ENCODE results near the gene CNGA3.

Gene CNGA3

DNA sequence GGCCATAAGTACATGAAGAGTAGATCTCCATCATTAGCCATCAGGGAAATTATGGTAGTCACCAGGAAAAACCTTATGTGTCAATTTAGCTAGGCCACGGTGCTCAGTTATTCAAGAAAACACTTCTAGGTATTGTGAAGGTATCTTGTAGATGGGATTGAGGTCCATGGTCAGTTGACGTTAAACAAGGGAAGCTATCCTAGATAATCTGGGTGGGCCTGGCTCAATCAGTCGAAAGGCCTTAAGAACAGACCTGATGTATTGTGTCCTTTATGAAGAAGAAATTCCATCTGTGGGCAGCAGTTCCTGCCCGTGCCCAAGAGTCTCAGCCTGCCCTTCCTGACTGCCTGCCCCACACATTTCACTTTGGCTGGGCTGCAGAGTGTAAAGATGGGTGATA, 16.7 kb upstream of the CNGA3 start:
- no peak for DNase-seq

DNA sequence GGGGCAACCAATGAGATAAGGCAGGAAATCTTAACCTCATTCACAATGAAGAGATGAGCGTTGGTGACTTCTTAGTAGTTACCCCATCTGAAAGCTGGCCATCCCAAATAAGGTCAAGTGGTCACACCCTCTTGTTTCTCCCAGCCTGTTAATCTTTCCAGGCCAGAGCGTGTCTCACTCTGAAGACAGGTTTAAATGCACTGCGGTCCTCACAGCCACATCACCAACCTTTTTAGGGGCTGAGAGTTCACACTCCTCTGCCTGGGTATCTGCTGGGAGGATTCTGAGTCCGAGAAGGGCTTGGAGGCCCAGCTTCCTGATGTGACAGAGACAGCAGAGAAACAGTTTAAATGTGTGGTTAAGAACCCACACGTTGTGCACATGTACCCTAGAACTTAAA, 13.3 kb upstream of the CNGA3 start:
- DNase-seq = no peak

DNA sequence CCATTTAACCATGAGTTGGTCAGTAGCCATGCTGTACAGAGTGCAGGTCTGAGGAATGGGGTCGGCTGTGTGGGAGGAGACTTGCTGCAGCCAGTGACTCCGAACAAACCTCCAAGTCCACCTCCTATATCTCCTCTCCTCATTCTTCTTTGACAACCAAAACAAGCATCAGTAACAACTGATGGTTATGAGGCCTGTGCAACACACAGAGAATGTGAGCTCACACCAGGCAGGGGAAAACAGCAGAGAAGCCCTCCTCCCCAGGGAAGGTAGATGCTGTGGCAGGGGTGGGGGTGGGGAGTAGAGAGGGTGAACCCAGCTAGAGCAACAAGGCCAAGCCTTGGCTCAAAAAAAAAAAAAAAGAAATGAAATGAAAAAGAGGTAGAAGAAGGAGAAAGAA, 12.3 kb upstream of the CNGA3 start:
- DNase-seq = no peak

DNA sequence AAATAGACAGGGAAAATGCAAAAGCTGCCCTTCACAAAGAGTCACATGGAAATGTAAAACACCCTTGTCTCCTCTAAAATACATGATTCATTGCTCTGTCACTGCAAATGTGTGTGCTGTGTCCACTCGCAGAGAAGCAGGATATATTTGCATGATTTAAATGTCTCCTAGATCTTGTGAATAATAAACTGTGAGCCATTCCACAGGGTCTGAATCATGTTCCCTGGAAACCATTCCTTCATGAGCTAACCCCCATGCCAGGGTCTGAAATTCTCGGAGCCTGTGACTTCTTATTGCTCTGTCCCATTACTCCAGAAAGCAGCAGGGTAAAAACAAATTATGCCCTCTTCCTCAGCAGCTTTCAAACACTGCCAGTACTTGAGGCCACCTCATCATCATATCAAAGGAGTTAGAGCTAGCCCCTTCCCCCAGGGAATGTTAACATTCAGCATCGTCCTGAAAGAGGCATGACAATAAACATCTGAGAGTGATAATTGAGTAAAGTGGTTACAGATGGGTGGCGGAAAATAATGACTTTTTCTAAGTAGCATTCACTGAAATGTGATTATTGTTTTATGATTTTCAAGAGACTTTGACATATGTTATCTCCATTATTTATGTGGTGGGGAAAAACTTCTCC, 11.7 kb upstream of the CNGA3 start:
- no peak for DNase-seq

DNA sequence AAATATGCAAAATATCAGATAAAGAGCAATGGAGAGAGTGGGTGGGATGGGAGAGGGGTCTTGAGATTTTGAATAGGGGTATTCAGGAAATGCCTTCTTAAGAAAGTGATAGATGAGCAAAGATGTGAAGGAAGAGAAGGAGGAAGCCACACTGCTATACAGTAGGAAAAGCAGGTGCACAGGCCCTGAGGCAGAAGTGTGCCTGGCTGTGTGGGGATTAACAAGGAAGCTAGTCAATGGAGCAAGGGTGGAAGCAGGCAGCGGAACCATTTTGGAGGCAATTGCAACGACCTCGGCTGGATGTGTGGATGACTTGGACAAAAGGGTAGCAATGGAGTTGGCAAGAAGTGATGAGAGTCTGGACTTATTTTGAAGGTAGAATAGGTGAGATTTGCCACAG, 11.0 kb upstream of the CNGA3 start:
- DNase-seq = no peak

DNA sequence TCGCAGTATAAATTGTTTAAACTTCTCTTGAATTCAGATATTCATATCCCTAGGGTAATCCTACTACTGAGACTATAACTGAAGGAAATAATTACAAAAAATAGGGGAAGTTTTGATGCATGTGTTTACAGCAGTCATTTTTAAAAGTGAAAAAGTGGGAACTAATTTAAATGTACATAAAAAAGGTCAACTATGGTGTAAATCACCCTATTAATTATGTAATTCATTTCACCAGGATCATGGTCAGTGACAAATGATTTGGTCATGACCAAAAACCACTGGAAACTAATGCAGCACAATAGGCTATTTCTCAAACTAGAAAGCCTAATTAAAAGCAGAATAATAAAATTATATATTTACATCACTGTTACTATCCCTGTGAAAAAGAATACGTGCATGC, 5.0 kb upstream of the CNGA3 start:
- no peak for DNase-seq

DNA sequence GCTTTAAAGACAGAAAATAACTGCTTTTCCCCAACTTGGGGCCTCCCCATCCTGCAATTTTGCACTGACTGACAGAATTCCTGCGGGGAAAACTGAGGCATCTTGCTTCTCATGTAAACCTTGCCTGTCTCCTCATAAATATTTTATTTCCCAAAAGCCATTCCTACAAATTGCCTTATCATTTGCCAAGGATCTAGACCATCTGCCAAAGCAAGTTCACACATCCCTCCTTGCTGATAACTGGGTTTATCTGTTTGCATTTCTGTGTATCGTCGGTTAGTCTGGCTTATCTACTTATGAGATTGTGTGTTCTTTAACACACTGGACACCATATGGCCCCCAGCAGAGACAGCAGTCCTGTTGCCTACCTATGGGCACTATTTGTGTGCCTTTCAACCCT, 3.0 kb upstream of the CNGA3 start:
- DNase-seq = no peak

DNA sequence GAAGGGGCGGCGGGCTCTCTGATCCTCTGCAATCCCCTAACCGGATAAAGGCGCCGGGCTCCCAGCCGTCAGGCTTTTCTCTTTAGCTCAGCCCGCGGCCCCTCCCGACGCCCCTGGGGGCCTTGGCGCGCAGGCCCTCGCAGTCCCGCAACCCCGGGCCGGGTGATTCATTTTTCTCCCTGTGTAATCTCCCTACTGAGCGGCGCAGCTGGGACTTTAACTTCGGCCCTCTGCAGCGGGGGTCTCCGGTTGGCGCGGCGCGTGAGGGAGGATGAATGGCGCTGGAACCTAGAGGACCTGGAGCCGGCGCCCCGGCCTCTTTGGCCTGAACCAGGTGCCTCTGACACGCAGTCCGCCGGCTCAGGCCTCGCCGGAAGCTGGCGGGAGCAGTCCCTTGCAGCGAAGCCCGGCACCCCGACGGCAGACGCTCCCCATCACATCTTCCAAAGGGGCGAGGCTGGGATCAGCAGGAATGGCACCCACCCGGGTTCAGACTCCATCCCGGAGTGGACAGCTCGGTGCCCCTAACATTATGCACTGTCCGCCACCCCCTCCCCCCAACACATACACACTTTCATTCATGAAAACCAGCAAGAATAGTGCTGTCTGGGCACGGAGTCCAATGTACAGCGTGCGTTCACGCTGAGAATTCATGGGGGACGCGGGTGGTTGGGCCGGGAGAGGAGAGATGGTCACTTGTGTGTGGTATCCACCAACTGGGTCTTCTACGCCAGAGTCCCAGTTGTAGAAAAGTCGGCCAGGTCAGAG, 1.2 kb downstream of the CNGA3 start:
- DNase-seq = no peak

DNA sequence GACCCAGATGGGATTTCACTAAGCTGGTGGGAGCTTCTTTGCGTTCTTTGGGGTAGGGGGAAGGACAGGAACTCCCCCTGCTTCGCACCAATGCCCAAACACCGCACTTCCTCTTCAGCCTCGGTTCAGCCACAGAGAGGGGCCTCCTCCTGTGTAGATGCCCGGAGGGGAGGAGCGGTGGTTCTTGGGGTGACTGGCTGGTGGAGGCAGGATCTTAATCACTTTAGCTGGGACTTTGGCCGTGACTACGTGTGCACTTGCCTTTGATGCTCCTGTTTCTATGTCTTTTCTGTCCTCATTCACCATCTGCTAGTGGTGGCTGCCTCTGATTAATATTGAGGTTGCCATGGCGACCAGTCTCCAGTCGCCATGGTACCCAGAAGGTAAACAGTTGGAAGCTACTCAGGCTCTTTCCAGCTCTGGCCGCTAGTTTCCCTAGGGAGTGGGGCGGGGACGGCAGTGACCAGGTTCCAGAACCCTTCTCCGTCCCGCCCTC, 1.9 kb downstream of the CNGA3 start:
- no peak for DNase-seq

DNA sequence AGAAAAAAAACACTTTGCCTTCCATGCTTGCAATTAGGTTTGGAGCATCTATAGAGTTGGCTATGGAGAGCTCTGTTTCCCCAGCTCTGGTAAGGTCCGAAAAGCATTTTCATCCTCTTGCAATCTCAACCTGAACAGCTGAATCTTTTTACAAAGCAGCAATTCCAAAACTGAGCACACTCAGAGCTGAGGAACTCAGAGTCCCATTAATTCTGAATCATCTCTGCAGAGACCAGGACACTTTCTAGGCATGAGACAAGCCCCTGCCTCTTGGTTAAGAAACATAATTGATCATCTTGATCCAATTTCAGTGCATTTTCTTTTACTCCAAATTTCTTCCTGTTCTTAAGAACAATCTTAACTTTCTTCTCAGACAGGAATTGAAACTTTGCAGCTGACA, 4.2 kb downstream of the CNGA3 start:
- DNase-seq = no peak

DNA sequence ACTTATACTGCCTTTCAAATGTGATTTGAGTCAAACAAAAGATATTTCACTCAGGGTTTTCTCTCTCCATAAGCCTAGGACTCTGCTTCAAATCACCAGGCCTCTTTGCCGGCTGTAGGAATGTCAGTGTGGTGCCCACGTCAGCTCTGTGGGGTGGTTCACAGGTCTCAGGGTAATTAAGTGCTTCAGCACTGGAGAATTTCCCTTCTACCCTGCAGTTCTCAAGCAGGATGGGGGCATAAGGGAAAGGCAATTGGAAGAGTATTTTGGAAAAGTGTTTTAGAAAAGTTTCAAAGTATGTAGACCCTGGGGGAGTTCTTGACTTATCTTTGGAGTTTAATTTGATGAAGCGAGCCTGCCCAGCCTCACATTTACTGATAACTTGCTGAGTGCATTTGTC, 9.6 kb downstream of the CNGA3 start:
- DNase-seq = no peak

DNA sequence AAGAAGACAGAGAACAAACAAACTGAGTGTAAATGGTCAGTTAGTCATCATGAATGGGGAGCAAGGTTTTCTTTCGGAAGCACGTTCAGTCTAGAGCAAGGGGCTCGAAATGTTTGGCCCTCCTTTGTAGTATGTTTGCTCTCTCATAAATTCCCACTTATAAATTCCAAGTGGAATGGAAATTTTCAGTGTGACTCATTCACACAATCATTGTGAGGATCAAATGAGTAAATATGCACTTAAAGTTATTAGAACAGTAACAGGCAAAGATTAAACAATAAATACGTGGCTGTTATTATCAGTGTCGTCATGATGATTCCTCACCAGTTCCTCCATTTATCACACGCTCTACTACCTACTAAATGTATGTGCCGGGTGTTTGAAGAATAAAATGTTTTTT, 10.5 kb downstream of the CNGA3 start:
- no peak for DNase-seq

DNA sequence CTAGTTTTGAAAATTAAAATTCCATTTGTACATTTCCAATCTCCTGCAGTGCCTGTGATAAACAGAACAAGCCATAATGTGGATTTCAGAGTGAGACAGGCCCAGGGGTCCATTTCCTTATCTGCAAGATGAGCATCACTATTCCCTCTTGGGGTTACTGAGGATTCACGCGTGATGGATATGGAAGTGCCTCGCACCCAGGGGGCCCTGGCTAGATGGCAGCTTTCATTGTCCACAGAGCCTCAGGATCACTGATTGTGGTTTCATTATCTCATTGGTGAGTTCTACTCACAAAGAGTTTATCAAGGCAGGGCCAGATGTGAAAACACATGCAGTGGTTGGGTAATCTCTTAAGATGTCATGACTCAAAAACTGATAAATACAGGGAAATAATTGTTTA, 11.6 kb downstream of the CNGA3 start:
- DNase-seq = no peak

DNA sequence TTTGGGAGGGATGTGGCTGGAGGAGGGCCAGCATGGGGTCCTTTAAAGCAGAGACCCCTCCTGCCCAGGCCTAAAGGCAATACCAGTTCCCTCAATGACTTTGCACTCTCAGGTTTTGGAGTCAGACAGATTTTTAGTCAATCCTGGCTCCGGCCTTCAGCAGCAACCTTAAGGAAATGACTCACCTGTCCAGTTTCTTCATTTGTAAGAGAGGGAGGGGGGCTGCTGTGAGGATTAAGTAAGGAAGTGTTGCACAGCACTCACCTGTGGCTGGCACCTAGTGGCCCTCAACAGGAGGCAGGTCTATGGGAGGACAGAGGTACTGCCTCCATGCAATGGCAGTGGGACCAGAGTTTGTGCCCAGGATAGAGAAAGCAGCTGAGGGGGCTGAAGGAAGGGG, 13.7 kb downstream of the CNGA3 start:
- no peak for DNase-seq

DNA sequence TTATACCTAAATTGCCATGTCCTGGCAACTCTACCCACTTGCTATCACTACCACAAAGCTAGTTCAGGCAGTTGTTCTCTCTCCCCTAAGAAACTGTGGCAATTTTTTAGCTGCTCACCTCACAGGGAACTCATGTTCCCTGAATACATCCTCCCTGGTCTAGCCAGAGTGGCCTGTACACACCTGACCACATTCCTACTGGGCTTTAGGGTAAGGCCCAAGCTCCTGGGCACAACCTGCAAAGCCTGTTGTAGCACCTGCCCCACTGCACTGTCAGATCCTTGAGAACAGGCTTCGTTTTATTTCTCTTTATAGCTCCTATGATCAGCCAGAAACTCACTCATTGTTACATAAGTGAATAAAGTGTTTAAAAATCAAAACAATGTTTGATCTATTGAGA, 21.5 kb downstream of the CNGA3 start:
- DNase-seq = no peak

DNA sequence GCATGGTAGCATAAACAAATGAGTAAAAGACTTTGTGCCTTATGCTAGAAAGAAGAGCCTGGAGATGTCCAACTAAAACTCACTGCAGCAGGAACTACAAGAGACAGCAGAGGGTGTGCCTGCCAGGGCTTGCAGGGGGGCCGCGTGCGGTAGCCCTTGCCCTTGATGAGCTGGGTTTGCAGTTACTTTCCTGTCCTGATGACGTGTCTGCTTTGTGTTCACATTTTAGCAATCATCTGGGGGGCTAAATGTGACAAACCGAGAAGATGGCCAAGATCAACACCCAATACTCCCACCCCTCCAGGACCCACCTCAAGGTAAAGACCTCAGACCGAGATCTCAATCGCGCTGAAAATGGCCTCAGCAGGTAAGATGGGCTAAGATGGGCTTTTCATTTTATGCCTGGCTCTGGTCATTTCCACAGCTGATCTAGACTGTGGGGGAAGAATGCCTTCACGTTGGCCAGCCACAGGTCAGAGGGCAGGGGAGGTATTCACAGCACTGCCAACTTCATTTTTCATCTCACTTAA, 23.5 kb downstream of the CNGA3 start:
- DNase-seq = no peak

DNA sequence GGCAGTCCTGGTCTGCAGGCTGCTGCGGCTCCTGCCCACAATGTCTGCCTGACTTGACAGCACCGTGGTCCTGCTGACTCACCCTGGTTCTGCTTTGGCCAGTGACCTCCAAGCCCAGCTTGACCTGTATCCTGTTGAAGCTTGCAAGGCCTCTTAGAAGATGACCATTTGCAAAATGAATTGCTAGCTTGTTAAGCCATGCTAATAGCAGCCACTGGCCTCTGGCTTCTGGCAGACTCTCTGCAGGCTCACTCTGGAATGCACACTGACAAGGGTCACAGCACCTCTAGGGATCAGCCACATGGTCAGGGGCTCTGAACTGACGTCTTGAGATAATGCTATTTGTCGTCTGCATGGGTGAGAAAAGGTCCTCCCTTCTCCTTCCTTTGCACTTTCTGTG, 25.9 kb downstream of the CNGA3 start:
- DNase-seq = no peak

DNA sequence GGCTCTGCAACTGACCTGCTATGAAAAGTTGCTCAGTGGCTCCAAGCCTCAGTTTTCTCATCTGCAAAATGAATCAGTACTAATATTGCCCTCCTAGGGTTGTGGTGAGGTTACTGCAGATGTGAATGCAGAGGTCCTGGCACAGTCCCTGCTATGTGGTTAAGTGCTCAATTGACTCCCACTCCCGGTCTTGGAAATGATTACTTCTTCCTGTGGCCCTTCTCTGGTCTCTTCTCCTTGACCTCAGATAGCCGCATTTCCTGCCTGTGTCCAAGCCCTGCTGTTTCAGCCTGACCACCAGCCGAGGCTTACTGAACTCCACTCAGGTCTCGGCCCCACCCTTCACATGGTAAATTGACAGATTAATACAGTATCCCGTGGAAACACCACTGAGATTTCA, 26.3 kb downstream of the CNGA3 start:
- no peak for DNase-seq

DNA sequence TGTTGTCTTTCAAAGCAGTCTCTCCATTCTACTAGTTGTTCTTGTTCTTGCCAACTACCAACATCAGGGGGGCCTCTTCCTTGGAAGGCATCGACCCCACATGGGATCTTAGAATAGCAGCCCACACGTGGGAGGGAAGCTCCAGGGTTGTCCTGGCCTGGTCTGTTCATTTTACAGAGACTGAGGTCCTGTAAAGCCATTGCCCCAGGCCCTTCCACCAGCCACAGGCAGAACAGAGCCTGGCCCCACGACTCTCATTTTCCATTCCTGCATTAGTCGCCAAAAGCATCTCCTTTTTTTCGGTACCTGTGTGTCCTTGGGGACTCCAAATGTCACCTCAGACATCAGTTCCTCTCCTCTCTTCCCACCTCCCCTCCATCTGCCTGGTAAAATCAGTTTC, 28.0 kb downstream of the CNGA3 start:
- DNase-seq = no peak

DNA sequence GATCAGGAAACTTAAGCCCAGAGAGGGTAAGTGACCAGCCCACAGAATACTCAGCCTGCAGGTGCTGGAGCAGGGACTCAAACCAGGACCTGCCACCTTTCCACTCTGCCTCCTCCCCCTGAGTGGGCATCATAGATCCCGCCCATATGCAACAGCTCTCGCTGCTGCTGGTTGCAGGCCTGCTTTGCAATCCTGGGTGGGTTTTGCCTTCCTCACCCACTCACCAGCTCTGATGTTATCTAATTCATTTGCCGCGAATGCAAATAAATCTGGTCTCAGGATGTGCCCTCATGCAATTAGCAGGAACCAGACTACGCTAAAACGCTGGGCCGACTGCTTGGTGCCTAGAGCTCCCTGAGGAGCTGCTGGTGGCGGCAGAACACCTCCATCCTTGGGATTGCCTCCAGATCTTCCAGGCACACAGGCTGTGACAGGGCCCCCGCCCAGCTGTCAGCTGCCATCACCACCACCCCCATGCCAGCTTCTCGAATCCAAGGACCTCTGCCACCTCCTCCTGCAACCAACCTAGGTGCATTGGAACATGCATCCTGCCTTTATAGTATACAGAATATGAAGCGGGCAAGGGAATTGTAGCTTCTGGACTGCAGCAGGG, 28.8 kb downstream of the CNGA3 start:
- DNase-seq = no peak

DNA sequence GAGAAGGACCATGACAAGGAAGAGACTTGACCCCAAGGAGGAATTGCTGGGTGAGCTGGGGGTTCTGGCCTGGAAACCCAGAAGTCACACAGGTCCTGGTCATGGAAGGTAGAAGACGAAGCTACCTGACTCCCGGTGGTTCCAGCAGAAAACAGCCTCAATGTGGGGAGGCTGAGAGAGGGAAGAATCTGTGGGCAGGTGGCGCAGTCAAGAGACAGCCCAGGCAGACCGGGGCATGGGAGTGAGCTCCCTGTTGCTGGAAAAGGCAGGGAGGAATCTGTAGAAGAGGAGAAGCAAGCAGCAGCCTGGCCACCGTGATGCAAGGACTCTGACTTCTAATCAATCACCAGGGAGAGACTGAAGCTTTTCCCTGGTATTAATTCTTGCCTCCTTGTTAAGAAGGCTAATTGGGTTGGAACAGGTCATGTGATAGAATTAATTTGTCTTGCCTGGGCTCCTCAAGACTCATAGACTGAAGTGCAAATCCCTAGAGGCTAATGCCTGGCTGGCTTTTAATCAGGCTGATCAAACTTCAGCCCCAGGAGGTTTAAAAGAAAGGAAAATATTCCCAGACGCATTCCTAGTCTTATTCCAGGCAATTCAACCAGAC, 30.1 kb downstream of the CNGA3 start:
- DNase-seq = no peak

DNA sequence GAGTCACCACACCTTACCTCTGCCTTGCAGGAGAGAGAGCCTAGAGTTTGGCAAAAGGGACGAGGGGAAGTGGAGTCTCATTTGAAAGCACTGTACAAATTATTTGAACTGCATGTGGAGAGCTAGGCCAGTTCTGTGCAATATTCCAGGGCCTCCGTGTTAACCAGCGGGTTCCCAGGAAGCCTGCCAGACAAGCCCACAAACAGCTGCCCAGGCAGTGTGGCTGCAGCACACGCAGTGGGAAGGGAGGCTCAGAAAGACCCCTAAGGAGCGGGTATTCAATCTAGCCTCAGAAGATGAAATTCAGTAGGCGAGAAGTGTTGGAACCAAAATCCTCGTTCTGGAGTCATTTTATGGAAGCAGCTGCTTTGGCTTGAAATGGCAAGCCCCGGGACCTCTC, 30.7 kb downstream of the CNGA3 start:
- DNase-seq = no peak

DNA sequence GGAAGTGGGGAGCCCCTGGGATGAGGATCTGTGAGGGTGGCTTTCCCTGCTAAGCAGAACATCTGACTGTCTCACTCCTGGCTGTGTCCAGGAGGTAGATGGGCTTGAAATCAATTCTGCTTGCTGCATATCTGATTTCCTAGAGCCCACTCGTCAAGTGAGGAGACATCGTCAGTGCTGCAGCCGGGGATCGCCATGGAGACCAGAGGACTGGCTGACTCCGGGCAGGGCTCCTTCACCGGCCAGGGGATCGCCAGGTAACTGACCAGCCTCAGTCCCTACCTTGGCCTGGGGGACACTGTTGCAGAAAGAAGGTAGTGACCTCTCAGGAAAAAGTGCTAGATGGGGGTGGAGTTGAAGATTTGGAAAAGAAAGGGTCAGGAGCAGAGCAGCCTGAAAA, 31.3 kb downstream of the CNGA3 start:
- no peak for DNase-seq

DNA sequence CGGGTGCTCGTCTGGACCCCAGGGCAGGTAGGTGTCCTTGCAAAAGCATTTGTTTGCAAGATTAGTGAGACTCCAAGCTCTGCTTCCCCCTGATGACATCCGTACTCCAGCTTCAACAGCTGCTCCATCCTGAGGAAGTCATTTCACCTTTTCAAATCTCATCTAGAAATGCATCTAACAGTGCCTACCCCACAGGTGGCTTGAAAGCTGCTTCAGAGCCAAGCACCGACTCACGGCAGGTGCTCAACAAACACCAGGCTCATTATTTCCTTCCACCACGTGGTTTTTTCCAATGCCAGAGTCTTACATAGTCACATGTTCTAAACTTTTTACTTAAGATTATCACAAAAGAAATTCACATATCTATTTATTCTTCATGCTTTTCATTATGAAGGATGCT, 31.9 kb downstream of the CNGA3 start:
- no peak for DNase-seq
